HG03196 (cell line): ENCODE measurements around the gene TAF1L.
"Not testable (repeated sequence)": the region's sequence is repeated elsewhere in the genome, so short reads cannot be mapped to it uniquely, and the experiment has no call there.

ENCODE experiments used
- ATAC-seq: cut with Tn5 transposase; IDR thresholded peaks from one replicate; pipeline ENCODE4 v1.9.1; 2021; ENCODE audit not compliant: unreplicated experiment

The TAF1L gene, protein sequence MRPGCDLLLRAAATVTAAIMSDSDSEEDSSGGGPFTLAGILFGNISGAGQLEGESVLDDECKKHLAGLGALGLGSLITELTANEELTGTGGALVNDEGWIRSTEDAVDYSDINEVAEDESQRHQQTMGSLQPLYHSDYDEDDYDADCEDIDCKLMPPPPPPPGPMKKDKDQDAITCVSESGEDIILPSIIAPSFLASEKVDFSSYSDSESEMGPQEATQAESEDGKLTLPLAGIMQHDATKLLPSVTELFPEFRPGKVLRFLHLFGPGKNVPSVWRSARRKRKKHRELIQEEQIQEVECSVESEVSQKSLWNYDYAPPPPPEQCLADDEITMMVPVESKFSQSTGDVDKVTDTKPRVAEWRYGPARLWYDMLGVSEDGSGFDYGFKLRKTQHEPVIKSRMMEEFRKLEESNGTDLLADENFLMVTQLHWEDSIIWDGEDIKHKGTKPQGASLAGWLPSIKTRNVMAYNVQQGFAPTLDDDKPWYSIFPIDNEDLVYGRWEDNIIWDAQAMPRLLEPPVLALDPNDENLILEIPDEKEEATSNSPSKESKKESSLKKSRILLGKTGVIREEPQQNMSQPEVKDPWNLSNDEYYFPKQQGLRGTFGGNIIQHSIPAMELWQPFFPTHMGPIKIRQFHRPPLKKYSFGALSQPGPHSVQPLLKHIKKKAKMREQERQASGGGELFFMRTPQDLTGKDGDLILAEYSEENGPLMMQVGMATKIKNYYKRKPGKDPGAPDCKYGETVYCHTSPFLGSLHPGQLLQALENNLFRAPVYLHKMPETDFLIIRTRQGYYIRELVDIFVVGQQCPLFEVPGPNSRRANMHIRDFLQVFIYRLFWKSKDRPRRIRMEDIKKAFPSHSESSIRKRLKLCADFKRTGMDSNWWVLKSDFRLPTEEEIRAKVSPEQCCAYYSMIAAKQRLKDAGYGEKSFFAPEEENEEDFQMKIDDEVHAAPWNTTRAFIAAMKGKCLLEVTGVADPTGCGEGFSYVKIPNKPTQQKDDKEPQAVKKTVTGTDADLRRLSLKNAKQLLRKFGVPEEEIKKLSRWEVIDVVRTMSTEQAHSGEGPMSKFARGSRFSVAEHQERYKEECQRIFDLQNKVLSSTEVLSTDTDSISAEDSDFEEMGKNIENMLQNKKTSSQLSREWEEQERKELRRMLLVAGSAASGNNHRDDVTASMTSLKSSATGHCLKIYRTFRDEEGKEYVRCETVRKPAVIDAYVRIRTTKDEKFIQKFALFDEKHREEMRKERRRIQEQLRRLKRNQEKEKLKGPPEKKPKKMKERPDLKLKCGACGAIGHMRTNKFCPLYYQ (N-terminal part only)

DNA sequence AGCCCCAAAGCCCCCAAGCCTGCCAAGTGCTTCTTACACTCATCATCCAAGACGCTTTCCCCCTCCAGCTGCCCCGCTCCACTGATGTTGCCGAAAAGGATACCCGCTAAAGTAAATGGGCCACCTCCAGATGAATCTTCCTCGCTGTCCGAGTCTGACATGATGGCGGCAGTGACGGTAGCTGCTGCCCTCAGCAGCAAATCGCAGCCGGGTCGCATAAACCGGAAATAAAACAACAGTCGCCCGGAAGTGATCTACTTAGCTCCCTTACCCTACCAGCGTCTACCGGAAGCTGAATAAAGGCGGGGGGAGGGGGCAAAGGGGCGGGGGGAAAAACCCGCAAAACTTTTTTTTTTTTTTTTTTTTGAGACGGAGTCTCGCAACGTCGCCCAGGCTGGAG is at the start of gene TAF1L:
Gene TAF1L (minus strand): TSS at position 308 of the 400 bp plus-strand sequence. CDS start 90 bp downstream, at position 218.
- ATAC-seq = no peak

DNA sequence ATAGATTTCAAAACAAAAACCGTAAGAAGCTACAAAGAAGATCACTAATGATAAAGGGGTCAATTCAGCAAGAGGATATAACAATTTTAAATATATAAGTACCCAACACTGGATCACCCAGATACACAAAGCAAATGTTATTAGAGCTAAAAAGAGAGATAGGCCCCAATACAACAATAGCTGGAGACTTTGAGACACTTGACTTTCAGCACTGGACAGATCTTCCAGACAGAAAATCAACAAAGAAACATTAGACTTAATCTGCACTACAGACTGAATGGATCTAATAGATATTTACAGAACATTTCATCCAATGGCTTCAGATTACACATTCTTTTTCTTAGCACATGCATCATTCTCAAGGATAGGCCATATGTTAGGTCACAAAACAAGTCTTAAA is 46.3 kb upstream of the TAF1L start:
- no peak for ATAC-seq

DNA sequence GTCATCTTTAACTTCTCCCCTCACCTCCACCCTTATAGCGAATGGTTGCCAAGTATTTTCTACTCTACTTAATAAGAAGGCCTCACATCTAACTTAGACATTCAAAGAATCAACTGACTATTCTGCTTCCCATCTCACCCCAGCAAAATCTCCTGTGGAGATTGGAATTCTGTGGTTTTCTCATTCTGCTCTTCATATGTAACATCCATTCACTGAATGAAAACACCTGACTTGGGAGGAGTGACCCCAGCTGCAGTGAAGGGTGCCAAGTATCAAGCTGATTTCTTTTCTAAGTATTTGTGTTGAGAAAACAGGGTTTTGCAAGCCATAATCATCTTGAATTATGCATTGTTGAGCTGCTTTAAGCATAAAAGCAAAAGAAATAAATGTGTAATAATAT is 42.5 kb upstream of the TAF1L start:
- ATAC-seq = no peak

DNA sequence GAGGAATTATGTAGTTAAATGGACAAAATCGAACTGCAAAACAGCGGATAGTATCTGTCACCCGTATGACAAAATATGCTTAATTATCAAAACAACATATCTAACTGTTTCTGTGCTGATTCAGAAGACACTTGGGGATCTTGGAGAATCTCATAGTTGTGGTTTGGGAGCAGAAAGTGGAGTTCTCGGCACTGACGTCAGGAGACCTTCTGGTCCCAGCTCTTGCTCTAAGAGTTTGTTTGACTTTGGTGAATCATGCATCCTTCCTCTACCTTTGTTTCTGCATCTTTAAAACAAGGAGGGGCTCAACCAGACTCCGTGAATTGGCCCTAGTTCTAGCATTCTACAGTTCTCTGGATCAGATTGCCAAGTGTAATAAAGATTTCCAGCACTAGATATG is 37.0 kb upstream of the TAF1L start:
- no peak for ATAC-seq

DNA sequence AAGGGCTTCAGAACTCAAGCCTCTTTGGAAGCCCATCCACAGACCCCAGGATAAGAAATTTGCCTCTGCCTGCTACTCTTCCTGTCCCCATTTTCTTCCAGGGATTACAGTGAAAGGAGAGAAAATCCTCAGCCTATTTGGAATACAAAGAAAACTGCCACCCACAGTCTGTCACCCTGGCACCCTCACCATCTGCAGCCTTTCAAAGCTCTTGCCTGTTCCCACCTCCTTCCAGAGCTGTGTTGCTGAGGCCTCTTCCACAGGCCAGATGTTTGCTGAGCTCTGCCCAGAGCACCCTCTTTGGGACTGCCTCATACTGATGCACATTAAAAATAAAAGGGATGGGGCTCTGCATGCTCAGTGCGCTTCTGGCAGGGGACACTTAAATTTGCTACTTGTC is 35.9 kb upstream of the TAF1L start:
- no peak for ATAC-seq

DNA sequence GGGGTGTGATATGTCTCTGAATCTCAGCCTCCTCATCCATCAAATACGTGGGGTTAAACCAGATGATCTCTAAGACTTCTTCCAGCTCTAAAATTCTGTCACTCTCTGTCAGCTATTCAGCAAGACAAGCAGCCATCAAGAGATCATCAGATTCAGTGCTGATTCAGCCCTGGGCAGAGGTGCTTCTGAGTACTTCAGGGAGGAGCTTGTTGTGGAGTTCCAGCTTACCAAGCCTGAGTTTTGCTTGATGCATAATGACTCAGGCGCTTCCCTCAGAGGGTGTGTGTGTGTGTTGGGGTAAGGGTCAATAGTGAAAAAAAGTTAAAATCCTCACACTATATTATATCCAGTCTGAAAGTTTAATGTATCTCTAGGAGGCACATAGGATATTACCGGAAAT is 29.6 kb upstream of the TAF1L start:
- no peak for ATAC-seq

DNA sequence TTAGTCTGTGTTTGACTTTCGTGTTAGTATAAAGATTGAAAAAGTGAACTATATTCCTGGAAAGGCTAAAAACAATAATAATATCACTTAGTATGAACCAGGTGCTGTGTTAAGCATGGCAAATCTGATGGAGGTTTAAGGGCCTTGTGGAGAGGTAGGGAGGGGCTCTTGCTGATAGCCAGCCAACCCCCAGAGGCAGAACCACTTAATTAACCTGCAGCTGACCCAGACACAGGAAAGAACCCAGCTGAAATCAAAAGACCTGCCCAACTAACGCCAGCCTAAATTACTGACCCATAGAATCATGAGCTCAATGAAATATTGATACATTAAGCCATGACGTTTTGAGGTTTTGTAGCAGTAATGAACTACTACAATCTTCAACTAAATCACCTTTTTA is 28.3 kb upstream of the TAF1L start:
- ATAC-seq = no peak

DNA sequence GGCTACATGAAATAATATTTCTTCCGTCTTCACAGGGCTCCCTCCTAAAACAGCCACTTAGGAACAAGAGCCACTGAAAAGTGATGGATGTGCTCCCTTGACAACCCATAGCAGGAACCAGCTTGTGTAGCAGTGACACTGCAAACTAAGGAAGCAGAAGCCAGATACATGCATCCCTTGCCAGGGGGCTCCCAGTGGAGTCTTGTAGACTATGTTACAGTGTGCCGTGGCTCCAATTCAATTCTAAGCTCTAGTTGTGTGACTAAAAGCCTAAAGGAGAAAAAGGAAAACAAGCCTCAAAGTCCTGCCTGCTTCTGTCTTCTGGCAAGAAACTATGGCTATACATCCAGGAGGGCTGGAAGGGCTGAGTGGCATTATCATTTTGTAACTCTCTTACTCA is 12.2 kb upstream of the TAF1L start:
- ATAC-seq = no peak

DNA sequence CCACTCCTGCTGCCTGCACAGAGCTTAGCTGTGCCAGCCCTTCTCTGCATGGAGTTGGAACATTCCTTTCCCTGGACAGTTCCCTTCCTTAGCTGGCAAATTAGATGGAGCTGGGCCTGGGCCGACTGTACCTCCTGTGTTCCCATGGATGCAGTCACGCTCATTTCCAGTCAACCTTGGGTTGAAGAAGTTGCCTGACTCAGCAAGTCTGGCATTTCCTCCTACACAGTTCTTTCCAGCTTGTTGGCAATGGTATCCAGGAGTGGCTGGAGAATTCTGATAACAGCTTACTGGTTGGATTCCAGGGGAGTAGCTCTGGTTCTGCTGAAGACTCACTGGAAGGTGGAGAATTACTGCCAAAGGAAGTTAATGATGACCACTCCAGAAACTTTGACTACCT is 9.2 kb upstream of the TAF1L start:
- ATAC-seq = no peak

DNA sequence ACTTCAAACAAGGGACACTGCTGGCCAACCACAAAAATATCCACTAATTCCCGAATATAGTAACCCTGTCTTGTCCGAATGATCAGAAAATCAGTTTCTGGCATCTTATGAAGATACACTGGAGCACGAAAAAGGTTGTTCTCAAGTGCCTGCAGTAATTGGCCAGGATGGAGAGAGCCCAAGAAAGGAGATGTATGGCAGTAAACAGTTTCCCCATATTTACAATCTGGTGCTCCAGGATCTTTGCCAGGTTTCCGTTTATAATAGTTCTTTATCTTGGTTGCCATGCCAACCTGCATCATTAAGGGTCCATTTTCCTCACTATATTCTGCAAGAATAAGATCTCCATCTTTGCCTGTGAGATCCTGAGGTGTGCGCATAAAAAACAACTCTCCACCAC is 2.3 kb downstream of the TAF1L start:
- not testable (repeated sequence) for ATAC-seq

DNA sequence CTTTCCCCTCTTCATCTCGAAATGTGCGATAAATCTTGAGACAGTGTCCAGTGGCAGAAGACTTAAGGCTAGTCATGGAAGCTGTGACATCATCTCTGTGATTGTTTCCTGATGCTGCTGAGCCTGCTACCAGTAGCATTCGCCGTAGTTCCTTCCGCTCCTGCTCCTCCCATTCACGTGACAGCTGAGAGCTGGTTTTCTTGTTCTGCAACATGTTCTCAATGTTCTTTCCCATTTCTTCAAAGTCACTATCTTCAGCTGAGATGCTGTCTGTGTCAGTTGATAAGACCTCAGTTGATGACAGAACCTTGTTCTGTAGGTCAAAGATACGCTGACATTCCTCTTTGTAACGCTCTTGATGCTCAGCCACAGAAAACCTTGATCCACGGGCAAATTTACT is 3.5 kb downstream of the TAF1L start:
- no peak for ATAC-seq

DNA sequence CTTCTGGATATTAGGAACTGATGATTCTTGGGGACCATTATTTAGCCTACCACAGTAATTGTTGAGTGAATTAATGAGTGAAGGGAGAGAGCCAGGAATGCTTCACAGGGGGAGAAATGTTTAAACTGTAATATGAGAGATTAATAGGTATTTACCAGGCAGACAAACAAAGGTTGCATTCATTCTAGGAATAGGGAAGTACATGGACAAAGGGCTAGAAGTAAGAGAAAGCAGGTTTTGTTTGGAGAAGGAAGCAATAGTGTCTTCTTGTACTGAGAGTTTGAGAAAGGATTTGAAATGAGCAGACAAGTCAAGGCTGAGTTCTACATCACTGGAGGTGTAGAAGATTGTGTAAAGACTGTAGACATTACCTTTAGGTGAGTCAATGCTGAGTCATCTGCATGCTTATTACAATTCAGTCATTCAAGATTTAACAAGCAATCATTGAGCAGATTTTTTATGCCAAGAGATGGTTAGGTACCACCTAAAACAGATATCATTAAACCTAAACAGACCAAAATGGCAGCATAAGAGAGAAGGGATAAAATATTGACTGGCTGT is 8.0 kb downstream of the TAF1L start:
- no peak for ATAC-seq

DNA sequence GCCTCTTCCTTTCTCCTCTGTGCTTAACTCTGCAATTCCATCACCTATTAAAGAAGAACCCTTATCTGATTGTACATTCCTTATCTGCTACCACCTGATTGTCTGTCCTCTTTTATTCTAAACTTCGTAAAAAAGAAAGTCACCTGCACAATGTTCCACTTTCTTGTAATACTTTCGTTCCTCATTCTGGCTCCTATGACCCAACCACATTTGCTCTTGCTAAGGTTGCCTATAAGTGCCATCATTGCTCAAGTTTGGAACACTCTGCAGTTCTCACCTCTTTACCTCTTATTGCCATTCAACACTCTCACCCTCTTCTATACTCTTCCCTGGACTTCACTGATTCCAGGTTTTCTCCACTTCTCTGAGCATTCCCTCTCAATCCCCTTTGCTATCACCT is 10.1 kb downstream of the TAF1L start:
- ATAC-seq = no peak

DNA sequence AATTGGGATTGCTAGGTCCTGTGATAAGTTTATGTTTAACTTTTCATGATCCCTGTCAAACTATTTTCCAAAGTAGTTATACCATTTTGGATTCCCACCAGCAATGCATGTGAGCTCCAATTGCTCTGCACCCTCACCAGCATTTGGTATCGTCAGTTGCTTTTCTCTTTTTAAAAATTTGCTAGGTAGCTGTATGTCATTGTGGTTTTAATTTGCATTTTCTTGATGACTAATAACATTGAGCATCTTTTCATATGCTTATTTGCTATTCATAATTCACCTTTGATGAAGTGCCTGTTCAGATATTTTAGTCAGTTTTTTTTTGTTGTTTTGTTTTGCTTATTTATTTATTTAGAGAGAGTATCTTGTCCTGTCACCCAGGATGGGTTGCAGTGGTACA is 12.5 kb downstream of the TAF1L start:
- no peak for ATAC-seq

DNA sequence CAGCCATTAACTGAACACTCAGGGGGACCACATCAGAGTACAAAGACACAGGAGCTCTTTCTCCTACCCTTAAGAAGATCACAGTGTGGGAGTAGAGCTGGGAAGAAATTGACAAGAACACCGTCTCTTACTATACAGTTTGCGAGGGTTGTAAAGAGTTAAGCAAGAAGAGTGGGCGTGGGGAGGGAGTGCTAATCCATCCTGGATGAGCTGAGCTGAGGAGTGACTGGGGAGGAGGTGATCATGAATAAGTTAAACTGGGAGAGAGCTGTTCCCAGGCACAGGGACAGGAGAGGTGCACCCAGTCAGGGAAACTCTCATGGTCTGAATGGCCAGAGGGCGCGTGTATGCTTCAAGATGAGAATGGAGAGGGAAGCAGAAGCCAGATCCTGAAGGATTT is 17.2 kb downstream of the TAF1L start:
- ATAC-seq = no peak

DNA sequence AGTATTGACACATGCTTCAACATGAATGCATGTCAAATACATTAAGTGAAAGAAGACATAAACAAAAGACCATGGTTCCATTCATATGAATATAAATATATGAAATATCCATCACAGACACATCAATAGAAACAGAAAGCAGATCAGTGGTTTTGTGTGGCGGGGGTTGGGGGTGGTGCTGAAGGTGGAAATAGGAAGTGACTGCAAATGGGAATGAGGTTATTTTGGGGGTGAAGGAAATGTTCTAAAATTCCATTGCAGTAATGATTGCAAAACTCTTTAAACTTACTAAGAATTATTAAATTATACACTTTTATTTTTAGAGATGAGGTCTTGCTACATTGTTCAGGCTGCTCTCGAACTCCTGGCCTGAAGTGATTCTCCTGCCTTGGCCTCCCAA is 28.7 kb downstream of the TAF1L start:
- ATAC-seq = no peak

DNA sequence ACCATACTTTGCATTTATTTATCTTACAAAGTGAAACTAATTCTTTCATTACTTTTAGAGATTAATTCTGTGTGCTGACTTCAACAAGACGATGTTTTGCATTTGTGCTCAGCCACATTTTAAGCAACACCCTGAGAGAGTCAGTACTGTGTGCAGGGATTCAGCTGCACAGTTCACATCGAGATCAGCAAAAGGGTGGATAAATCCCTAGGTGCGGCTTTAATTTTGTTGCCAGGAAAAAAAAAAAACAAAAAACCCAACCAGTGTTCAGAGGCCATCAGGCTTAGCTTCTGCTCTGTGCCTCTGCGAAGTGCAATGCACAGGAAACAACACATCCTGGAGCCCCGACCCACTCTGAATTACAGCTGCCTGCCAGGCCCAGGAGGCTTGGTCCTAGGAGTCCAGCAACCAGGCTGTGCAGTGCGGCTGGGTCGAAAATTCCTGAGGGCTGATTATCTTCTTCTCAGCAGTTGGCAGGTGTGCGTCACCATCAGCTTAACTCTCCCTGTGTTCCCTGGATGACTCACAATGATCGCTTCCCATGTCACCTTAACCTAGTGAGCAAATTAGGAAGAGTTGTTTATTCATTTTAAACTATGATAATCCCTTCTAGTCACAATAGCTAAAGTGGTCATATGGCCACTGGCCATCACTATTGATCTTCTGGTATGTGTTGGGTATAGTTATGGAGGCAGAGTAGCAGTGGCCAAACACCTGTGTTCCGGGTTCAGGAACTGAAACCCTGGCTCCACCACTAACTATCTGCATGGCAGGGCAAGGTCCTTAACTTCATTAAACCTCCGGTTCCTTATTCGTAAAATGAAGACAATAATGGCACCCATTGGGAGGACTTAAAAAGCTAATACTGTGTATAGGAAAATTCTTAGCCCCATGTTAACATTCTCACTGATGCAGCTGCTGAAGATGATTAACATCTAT is 31.3 kb downstream of the TAF1L start:
- no peak for ATAC-seq

DNA sequence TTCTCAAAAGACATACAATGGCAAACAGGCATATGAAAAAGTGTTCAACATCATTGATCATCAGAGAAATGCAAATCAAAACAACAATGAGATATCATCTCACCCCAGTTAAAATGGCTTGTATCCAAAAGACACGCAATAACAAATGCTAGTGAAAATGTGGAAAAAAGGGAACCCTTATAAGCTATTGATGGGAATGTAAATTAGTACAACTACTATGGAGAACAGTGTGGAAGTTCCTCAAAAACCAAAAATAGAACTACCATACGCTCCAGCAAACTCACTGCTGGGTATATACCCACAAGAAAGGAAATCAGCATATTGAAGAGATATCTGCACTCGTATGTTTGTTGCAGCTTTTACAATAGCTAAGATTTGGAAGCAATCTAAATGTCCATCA is 36.4 kb downstream of the TAF1L start:
- ATAC-seq = not testable (repeated sequence)

DNA sequence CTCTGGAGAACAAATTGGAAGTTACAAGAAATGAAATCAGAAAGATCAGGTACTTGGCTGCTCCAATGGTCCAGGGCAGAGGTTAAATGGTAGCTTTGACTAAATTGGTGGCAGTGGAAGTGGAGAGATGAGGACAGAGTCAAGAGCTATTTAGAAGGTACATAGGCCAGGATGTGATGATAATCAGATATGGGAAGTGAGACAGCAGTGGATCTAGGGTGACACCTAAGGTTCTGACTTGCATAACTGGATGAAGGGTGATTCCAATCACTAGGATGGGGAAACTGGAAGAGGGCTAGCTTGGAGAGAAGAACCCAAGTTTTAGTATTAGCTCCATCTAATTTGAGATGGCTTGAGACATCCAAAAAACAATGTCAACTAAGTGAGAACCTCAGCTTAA is 38.5 kb downstream of the TAF1L start:
- ATAC-seq = no peak
